ENCODE measurements around the gene TLE6.

Gene TLE6

GRCh38 chr19:3039641-3040077, 62.3 kb downstream of the TLE6 start:
- no peak for TF ChIP-seq CTCF (IDR thresholded peaks at IDR 0.05)
- Mint-ChIP-seq H3K9me3 (no peaks in the 10 kb centered on the region), H3K27ac (no peak overlapping the region), H3K36me3 (ENCODE audit: low read depth) (no peaks in the 10 kb centered on the region), H3K4me3 (no peak overlapping the region), H3K27me3 (ENCODE audit: low read depth, poor library complexity) (peaks cover 90% of the 10 kb centered on the region), H3K4me1 (peaks cover 27% of the 10 kb centered on the region)
- DNase-seq: no peak

- Mint-ChIP-seq H3K27ac (no peak overlapping the region), H3K27me3 (ENCODE audit: low read depth, poor library complexity) (peaks cover 94% of the 10 kb centered on the region), H3K4me3 (peak overlapping the region; percentile 24), H3K9me3 (no peaks in the 10 kb centered on the region), H3K36me3 (ENCODE audit: low read depth) (no peaks in the 10 kb centered on the region), H3K4me1 (peaks cover 17% of the 10 kb centered on the region)
- no peak for DNase-seq
- no peak for TF ChIP-seq CTCF (IDR thresholded peaks at IDR 0.05)
Observed at GRCh38 chr19:3041327-3041726, 64.0 kb downstream of the TLE6 start.

GRCh38 chr19:3041761-3042620, 64.6 kb downstream of the TLE6 start:
- Mint-ChIP-seq H3K4me1 (peaks cover 12% of the 10 kb centered on the region), H3K27me3 (ENCODE audit: low read depth, poor library complexity) (peaks cover 89% of the 10 kb centered on the region), H3K36me3 (ENCODE audit: low read depth) (no peaks in the 10 kb centered on the region), H3K4me3 (peak overlapping the region; percentile 19), H3K27ac (no peak overlapping the region), H3K9me3 (no peaks in the 10 kb centered on the region)
- DNase-seq: no peak
- TF ChIP-seq CTCF (IDR thresholded peaks at IDR 0.05): no peak

- H3K4me3 Mint-ChIP-seq: peak overlapping the region; percentile 19
- no peak overlapping the region for H3K27ac Mint-ChIP-seq
Observed at GRCh38 chr19:3042621-3043267, 65.4 kb downstream of the TLE6 start.

More at GRCh38 chr19:3042621-3043267, 65.4 kb downstream of the TLE6 start:
- Mint-ChIP-seq H3K4me1 (peaks cover 17% of the 10 kb centered on the region), H3K27me3 (ENCODE audit: low read depth, poor library complexity) (peaks cover 87% of the 10 kb centered on the region), H3K36me3 (ENCODE audit: low read depth) (no peaks in the 10 kb centered on the region), H3K9me3 (no peaks in the 10 kb centered on the region)
- no peak for TF ChIP-seq CTCF (IDR thresholded peaks at IDR 0.05)
- DNase-seq: no peak

Measured in nephron progenitor cell (in vitro differentiated cells).